ENCODE measurements around the gene ATP2B3.

GRCh38 chrX:153600921-153601320, 83.5 kb downstream of the ATP2B3 start:
- TF ChIP-seq GATA2 (IDR thresholded peaks at IDR 0.05; ENCODE audit: low read depth, low read length) = no peak
- TF ChIP-seq GATA3 (IDR thresholded peaks at IDR 0.05; ENCODE audit: low read depth, low read length) = no peak
